ENCODE results near the gene GSN.
A peak's percentile ranks its signal among the peaks of the same experiment; 100 is the strongest.
"Not testable (repeated sequence)": the region's sequence is repeated elsewhere in the genome, so short reads cannot be mapped to it uniquely, and the experiment has no call there.

GSN gene

DNA sequence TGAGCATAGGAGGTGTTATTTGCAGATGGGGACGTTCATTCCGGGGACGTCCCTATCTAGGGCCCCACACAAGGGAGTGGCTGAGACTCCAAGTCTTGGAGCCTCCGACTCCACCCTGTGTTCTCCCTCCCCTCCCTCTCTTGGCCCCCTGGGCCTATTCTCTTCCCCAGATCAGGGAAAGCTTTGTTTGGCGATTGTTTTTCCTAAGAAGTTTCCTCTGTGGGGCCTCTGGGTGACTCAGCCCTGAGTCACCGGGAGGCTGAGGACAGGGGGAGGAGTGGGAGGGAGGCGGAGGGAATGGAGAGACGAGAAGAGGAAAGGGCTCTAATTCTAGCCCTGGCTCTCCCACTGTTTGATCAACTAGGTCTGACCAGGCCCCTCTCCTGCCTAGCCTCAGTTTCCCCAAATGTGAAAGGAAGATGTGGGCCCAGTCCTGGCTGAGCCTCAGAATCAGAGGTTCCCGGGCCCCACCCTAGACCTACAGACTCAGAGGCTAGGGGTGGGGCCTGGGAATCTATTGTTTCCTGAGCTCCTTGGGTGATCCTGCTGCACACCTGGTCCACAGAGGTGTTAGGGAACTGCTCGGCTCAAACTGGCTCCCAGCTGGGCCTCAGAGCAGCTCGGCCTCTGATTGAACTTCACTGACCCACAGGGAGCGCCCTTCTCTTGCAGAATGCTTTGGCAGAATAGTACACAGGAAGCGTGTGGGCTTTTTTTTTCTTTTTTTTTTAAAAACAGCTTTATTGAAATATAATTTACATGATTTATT, 19.2 kb downstream of the GSN start:
- peak in 2 of 3 donors; percentile 28 to 37 for DNase-seq (ENCODE audit: low read depth in 2 of 3, low spot score in 1 of 3)

DNA sequence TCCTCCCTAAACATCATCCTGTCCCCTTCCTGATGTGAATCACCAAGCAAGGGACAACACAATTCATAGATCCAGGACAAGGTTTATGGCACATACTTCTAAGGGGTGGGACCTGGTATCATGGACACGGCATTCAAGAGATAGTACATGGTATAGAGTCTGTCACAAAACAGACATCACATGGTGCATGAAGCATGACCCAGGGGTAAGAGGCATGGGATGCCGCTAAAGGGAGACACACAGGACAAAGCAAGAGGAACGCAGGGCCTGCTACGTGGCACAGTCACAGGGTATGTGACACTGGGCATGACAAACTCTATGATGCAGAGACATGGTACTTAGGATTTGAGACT, 20.7 kb downstream of the GSN start:
- DNase-seq (ENCODE audit: low read depth in 2 of 3, low spot score in 1 of 3): no peak

DNA sequence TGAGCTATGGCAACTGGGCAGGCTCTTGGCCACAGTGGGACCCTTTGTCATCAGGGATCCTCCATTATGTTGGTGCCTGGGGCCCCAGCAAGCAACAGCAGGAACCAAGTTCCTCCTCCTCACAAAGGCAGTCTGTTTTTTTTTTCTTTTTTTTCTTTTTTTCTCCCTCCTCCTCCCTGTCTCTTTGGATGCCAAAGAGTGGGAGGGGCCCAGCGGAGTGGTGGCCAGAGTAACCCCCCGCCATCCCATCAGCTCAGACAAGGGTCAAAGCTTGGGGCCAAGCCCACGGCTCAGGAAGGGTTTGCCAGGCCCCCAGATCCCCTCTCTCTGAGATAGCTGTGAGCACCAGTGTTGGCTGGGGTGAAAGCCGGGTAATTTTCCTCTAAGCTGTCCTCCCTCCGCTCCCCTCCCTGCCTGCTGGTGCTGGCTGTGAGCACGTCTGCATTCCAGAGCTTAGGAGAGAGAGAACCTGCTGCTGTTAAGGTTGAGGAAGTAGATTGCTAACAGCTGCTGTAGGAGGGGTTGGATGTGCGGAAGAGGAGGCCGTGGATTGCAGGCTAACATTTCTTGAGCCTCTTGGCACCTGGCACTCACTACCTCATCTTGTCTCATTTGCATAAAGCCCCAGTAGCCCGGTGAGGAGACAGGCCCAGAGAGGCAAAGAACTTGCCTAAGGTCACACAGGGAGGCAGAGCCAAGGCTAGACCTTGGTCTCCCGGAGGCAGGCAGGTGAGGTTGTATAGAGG, 21.2 kb downstream of the GSN start:
- no peak for DNase-seq (ENCODE audit: low read depth in 2 of 3, low spot score in 1 of 3)

DNA sequence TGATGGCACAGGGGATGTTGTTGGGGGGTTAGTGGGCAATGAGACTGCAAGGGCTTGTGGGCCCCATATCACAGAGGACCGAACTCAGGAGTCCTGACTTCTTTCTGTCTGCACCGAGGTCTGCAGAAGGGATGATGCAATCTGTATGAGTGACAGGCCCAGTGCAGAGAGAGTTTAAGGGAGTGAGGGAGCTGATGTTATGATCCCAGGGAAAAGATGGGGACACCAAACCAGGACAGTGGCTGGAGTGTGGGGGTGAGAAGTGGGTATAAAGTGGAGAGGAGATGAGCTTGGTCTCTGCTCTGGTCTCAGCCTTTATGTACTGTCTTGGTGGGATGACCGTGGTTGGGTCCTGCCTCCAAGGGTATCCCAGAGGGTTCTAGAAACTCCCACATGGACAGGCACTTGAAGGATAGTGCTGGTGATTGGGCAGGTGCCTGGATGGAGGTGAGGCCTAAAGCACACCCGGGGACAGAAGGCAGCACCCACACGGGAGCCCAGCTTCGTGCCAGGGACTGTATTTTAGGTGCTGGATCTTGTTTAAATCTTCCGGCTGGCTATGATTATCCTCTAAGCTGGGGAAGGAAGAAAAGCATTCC, 21.9 kb downstream of the GSN start:
- no peak for DNase-seq (ENCODE audit: low read depth in 2 of 3, low spot score in 1 of 3)

DNA sequence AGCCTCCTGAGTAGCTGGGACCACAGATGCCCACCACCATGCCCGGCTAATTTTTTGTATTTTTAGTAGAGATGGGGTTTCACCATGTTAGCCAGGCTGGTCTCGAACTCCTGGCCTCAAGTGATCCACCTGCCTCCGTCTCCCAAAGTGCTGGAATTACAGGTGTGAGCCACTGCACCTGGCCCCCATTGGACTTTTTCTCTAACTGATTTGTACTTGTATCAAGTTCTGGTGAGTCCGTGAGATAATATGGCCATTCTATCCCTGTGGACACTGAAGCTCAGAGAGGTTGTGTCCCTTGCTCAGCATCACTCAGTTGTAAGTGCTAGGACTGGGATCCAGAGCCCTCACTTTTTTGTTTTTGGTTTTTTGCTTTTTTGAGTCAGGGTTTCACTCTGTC, 23.6 kb downstream of the GSN start:
- DNase-seq (ENCODE audit: low read depth in 2 of 3, low spot score in 1 of 3): not testable (repeated sequence)

DNA sequence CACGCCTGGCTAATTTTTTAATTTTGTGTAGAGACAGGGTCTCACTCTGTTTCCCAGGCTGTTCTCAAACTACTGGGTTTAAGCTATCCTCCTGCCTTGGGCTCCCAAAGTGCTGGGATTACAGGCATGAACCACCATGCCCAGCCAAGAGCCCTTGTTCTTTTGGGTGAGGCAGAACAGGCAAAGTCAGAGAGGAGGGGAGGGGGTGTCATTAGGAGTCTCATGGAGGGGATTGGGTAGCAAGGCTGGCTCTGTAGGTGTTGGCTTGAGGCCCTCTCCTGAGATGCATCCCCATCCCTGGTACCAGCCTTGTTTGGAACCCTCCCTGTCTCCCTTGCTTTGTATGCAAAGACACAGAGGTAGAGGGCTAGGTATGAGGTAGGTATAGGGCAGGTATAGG, 24.1 kb downstream of the GSN start:
- no peak for DNase-seq (ENCODE audit: low read depth in 2 of 3, low spot score in 1 of 3)

DNA sequence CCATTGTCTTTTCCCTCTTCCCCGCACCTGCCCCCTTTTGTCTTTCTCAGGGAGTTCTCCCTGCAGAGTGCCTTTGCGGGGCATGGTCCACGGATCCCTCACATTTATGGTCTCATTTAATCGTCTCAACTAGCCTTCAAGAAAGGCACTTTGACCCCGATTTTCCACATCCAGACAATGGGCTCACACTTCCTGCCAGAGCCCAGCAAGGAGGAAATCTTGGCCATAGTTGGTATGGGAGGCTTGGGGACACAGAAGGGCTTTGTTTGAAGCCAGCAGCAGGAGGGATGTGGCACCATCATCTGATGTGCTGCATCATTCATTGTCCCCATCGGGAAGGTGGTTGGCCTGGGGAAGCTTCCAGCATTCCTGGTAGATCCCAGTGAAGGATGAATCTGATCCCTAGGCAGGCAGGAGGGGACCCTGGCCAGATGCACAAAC, 24.9 kb downstream of the GSN start:
- no peak for DNase-seq (ENCODE audit: low read depth in 2 of 3, low spot score in 1 of 3)

DNA sequence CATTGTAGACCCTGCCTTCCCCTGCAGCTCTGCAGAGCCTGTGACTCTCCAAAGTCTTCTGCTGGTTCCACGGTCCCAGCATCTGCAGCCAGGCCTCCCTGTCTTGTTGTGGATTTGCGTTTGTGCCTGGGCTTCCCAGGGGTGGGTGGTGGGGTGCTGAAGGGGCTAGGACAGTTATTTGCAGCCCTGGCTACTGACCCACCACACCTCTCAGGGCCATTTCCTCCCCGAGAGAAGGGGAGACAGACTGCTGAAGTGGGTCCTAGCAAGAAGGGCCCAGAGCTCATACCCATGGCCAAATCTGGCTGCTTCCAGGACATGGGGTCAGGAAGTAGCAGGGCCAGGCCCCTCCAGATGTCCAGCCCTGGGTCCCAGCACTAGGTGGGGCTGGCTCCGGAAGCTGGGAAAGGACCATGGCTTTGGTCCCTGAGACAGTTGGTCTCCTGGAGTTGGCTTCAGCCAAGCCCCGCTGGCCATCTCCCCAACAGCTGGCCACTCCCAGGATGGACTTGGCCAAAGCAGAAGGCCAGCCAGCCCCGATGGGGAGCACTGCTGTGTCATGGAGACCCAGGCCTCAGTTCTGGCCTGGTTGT, 26.3 kb downstream of the GSN start:
- DNase-seq (ENCODE audit: low read depth in 2 of 3, low spot score in 1 of 3): no peak

DNA sequence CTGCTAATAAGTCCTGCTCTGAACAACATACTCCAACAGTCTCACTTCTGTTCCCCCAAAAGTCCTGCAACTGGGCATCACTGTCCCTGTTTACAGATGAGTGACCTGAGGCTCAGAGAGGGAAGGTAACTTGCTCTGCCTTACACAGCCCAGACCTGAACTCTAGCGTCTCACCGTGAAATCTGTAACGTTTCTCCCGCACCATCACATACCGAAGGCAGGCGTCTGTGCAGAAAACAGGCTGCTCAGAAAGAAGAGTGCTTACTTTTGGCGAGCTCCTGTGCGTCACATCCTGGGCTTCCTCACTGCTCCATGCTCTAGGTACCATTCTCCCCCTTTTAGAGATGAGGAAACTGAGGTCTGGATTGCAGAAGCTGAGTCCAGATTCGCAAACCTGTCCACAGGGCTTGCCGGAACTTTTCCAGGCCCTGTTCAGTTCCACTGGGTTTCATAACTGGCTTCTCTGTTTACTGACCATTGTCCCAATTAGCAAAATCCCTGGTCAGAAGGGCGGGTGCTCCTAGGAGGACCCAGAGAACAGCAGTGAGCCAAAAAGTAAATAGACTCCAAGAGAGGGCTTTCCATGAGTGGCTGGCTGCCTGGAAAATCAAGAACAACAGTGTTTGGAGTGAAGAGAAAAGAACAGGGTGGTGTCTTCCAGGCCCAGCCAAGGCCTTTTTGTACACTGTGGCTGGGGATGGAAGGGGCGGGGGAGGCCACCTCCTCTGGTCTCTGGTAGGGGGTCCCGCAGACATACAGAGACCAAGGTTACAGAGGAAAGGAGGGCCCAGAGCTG, 27.1 kb downstream of the GSN start:
- DNase-seq (ENCODE audit: low read depth in 2 of 3, low spot score in 1 of 3): no peak

DNA sequence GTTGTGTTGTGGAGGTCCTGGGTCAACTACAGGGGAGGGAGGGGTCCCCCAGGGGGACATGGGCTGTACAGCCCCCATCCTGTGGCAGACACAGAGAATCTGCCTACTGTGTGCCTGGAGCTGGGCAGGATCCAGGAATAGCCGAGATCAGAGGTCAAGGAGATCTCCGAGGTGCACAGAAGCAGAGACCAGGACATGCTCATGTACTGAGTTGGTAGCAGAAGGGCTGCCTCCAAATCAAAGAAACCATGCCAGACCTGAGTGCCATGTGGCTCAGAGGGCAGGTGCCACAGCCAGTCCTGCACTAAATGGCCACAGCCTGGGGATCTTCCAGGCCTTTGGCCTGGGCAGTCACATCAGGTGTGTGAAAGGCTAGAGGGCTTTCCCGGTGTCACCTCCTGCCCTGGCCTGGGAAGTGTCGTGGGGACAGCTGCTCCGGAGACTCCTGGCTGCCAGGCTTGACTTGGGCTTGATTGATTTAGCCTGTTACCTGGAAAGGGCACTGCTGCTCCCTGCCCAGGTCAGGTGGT, 27.8 kb downstream of the GSN start:
- no peak for DNase-seq (ENCODE audit: low read depth in 2 of 3, low spot score in 1 of 3)

DNA sequence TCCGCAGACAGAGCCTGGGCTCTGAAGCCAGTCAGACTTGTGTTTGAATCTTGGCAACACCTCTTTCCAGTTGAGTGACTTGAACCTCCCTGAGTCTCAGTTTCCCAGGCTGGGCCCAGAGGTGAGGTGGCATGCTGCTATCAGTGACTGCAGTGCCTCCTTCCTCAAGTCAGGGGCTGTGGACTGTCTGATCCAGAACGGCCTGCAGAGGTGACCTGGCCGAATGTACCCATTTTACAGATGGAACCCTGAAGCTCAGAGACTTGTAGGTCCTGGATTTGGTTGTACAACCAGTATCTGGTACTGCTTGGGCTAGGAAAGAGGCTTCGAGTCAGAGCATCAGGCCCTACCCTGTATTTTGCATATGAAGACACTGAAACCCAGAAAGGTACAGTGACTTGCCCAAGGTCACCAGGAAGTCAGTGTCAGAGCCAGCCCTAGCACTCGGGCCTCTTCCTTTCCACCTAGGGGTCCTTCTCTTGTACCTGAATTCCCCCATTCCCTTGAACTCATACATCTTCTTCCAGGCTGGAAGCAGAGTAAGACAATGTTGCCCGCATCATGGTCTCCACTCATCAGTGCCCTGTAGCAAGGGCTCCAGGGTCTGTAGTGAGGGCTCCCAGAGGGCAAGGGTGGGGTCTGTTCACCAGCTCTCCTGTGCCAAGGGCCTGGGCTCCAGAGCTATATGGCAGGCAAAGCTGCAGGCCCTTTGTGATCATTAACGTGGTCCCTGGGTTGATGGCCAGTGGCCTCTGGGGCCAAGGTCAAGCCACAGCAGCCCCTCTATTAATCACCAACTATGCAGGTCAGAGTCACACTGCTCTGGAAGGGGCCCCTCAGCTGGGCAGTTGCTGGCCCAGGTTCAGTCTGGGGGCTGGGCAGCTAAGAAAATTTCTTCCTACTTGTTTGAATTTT, 28.5 kb downstream of the GSN start:
- DNase-seq (ENCODE audit: low read depth in 2 of 3, low spot score in 1 of 3): no peak

DNA sequence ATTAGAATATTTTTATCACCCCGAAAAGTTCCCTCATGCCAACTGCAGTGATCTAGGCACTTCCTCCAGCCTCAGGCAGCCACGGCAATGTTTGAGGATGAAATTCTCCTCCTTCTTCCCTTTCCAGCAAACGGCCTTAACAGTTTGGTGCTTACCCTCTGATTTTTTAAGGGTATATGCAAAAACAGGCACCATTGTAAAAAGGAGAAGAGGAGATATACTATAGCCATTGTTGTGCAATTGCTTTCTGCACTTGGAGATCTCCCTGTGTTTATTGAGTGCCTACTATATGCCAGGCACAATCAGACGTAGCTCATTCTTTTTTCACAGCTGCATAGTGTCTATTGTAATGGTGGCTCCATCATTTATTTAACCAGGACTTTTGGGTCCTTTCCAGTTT, 29.4 kb downstream of the GSN start:
- no peak for DNase-seq (ENCODE audit: low read depth in 2 of 3, low spot score in 1 of 3)

DNA sequence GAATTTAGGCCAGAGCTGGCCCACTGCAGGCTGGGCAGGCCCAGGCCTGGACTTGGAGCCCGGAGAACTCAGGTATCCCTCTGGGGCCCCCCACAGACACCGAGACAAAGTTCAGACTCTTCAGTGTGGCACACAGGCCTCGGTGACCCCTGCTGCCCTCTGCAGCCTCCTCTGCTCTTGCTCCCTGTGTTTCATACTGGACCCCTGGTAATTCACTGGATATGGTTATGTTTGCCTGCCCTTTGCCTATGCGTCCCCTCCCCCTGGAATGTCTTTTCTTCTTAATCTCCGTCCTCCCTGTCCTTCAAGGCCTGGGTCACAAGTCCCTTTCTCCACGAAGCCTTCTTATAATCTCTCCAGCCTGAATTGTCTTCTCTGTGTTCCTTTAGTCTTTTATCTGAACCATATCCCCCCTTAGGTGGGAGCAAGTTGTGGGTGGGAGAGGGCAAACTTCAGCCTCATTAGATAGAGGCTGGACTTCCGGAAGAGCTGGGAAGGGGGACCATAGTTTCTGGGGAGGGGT, 30.1 kb downstream of the GSN start:
- DNase-seq (ENCODE audit: low read depth in 2 of 3, low spot score in 1 of 3): no peak

DNA sequence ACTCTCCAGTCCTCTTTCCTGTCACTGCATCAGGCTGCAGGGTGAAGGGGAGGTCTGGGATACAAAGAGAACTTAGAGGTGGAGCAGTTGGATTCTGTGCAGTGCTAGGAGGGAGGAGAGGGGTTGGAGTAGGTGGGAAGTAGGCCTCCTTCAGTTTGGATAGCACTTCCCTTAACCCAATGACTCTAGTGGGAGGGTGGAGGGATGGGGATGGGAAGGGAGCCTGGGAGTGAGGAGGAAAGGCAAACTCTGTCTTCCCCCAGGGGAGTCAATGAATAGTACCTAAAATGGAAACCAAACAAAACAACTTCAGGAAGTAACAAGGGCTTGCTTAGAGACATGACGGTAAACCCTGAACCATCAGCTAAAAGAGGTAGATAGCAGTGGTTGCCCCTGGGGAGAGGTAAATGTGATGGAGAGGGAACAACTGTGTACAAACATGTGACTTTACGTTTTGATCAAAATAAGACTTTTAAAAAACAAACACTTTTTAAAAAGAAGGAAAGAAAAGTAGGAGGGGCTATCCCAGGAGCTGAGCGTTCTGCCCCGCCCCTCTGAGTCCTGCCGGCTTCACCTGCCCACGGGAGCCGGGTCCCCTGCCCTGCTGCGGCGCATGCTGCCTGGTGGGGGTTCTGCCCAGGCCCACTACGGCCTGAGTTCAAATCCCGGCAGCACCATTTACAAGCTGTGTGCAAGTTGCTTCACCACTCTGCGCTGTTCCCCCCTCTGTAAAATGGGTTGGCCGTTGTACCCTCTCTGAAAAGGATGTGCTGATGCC, 30.9 kb downstream of the GSN start:
- no peak for DNase-seq (ENCODE audit: low read depth in 2 of 3, low spot score in 1 of 3)

DNA sequence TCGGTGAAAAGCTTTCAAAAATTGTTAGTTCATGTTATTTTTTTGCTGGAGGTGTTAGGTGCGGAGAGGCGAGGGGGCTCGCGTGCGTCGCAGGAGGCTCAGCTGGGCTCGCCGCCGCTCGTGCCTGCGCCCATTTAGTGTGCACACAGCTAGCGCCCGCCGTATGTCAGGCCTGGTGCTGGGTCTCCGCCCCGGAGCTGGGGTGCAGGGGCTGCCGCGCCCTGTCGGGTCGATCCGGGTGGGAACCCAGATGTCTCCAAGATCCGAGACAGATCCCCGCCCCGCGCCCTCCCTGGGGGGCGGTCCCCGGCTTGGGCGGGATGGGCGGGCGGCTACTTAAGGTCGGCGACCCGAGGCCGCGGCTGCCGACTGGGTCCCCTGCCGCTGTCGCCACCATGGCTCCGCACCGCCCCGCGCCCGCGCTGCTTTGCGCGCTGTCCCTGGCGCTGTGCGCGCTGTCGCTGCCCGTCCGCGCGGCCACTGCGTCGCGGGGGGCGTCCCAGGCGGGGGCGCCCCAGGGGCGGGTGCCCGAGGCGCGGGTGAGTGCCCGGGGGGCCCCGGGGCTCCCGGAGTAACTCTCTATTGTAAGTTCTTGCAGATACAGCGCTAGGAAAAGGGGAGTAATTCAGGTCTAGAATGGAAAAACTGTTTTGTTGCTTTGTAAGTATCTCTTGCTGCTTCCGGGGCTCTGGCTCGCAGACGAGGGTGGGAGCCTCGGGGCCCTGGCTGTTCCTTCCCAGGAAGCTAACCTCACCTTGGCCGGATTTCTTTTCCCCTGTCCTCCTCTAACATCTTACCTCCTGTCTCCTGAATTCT, 31.7 kb downstream of the GSN start:
- no peak for DNase-seq (ENCODE audit: low read depth in 2 of 3, low spot score in 1 of 3)

DNA sequence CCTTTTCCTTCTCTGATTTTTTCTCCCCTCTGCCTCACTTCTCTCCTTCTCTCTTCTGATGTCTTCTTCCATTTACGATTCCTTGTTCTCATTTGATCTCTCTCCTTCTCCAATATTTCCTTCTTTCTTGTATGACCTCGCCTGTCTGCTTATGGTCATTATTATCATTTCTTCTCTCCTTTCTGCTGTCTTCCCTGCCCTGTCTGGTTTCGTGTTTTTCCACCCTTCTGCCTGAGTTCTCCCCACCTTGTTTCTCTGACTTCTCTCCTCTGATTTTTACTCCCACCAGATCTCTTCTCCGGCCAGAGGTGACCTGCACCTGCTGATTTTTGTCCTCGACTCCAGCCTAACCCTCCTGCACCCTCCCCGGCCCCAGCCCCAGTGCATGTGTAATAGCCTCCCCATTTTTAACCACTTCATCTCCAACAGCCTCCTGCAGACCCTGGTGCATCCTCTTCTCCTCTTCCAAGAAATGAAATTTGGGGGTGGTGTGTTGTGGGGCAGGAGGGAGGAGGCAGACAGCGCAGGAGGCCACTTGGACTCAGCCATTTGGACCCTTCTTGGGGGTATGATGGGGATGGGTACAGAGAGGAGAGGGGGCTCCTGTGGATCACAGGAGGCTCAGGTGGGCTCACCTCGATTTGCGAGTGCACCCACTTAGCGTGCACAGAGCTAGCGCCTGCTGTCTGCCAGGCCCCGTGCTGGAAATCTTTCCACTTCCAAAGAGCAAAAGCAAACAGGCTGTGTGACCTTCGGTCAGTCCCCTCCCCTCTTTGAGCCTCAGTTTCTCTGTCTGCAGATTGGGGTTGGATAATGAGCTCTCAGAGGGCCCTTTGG, 32.5 kb downstream of the GSN start:
- no peak for DNase-seq (ENCODE audit: low read depth in 2 of 3, low spot score in 1 of 3)

DNA sequence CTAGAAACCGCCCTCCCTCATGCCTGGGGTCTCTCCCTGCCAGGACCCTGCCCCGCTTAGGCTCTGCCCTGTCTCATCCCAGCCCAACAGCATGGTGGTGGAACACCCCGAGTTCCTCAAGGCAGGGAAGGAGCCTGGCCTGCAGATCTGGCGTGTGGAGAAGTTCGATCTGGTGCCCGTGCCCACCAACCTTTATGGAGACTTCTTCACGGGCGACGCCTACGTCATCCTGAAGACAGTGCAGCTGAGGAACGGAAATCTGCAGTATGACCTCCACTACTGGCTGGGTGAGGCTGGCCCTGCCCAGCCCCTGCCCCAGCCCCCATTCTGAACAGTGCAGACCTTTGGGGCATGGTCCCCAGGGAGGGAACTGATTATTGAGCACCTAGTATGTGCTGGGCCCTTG, 33.9 kb downstream of the GSN start:
- no peak for DNase-seq (ENCODE audit: low read depth in 2 of 3, low spot score in 1 of 3)

Measured in stimulated activated CD4-positive, alpha-beta T cell treated with anti-CD3 and anti-CD28 coated beads, Interleukin-12 subunit alpha, Interleukin-12 subunit beta, amount 100 ng/mL, for 48 hours (primary cell).